ENCODE data around the gene CD276. TPM values are rescaled to one million over a fixed set of nuclear protein-coding genes. Genes with fewer than 3 reads are reported as not detected.

CD276 gene
- total RNA-seq, 1 donor from 2014 or later: 2.8 TPM

DNA sequence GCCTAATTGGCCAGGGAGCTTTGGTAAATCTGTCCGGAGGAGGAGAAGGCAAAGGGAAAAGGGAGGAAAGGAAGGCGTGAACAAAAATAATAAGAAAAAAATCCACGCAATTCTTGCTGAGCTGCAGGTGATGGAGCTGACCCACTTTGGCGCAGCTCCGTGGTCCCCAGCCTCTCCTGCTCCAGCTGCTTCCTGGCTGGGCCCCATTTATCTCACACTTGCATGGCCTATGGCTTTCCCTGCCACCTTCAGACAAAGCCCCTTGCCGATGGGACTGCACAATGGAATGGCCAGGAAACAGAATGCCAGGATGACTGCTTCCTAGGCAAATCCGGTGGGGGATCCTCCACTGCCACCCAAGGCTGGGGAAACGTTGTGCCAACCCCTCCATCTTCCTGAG is 62.1 kb downstream of the CD276 start:
- intact Hi-C loops (cut with micrococcal nuclease): no loop called here

GRCh38 chr15:73746883-73747282 is 62.7 kb downstream of the CD276 start:
- intact Hi-C loops (cut with micrococcal nuclease): no loop called here

GRCh38 chr15:73747847-73748590 is 63.8 kb downstream of the CD276 start:
- intact Hi-C loops (cut with micrococcal nuclease): no loop called here

DNA sequence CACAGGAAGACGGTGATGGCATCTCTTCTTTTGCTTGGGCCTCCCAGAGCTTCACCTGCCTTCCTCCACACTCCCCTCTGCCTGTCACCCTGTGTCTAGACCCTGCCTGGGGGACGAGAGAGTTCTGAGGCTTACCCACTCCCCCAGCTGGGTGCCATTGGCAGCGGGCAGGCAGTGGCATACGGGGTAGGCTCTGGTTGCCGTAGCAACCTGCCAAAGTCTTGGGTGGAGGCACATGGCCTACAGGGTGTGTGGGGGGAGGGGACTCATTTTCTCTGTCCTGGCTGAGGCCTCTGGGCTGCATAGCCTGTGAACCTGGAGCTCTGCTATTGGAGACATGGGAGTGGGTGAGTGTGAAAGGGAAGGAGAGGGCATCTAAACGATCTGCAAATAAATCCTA is 64.5 kb downstream of the CD276 start:
- intact Hi-C loops (cut with micrococcal nuclease): no loop called here

DNA sequence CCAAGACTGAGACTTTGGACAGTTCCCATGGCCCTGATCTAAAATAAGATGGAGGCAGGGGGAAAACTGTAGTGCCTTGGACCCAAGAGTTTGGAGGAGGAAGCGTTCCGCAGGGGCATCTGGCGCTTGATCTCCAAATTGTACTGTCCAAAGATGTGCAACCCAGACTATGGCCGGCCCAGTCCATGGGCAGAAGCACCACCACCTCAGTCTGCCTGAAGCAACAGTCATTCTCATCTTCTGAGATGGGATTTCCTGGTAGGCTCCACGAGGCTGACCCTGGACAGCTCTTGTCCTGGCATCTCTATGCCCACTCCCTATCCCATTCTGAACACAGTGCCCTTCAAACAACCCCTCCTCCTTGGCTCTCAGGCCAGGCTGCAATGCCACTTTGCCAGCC is 65.3 kb downstream of the CD276 start:
- intact Hi-C loops (cut with micrococcal nuclease): no loop called here

DNA sequence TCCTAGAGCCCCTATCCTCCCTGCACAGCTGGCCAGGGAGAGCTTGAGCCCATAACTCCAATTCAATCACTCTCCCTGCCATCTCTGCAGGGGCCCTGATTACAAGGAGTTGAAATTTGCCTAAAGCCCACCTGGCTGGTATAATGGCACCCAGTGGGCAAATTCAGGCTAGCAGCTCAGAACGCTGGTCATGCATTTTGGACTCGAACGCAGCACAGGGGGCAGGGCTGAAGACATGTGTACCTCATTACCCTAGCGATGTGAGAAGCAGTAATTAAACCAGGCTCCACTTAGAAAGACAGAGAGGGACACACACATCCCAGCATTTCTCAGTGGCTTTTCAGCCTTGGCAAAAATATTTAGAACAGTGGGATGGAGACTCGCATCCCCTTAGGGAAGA is 65.8 kb downstream of the CD276 start:
- intact Hi-C loops (cut with micrococcal nuclease): no loop called here

DNA sequence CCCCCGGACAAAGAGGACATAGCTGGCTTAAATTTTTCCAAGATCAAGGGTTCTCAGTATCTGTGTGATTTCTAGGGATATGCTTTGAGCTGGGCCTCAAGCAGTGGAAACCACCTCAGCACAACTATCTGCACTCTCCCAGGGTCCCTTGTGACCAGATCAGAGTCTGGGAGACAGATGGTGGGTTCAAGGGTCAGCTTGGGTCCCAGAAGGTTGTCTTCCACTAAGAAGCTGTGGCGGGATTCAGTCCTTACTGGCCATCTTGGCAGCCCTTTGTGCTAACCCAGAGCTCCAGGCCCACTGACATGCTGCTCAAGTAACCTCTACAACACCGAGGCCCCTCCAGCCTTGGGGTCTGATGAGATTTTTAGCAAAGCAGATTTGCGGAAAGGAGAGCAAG is 66.3 kb downstream of the CD276 start:
- intact Hi-C loops (cut with micrococcal nuclease): no loop called here

- intact Hi-C loops (cut with micrococcal nuclease): no loop called here
These were observed 66.8 kb downstream of the CD276 start for GRCh38 chr15:73750951-73751350.

DNA sequence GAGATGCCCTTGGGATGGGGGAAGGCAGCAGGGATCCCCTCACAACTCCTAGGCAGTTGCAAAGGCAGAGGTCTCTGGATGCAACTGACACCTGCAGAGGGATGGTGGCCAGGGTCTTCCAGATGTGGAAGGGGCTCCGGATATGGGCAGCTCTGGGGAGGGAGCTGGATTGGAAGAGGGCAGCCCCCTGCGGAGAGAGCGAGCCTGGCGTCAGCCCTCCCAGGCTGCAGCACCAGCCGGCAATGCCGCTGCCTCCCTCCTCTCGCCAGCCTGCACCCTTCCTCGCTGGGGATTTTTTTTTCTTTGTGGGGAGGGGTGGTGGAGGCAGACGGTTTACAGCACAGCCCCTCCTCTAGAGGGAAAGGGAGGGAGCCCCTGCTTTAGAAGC is 67.3 kb downstream of the CD276 start:
- intact Hi-C loops (cut with micrococcal nuclease): no loop called here

- intact Hi-C loops (cut with micrococcal nuclease): no loop called here
These were observed 68.0 kb downstream of the CD276 start for GRCh38 chr15:73751899-73752805.

- intact Hi-C loops (cut with micrococcal nuclease): no loop called here
These were observed 68.6 kb downstream of the CD276 start for GRCh38 chr15:73752806-73753193.

DNA sequence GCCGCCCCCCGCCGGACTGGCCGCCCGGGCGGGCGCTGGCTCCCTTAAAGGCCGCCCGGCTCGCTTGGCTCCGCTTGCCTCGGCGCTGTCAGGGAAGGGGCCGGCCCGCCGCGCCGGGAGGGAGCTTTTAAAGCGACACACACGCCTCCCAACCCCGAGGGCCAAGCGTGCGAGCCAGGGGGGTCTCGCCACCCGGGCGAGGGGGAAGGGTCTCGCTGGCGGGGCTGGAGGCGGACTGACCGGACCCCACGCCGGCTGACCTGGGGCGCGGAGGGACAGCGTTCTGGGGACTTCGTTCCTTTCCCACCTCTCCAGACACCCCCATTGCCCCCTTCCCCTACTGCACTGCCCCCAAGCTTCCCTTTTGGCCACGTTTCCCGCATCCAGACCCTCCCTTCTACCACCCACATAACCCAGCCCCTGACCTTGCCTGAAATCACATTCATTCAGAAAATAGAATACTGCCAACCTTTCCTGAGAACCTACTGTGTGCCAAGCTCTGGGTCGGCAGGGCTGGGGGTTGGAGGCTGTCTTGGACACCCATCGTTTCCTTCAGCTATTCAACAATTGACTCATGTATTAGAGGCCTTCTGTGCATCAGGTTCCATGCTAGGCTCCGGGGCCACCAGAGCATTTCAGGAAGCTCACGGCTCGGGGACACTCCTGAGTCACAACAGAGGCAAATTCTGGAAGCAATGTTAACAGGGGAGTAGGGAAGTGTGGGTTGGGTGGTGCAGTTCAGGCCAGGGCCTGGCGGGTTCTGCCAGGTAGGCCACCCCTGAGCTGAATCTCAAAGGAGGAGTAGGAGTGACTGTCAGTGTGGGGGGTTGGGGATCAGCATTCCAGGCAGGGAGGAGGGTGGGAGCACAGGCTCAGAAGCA is 69.3 kb downstream of the CD276 start, which contains the start of gene INSYN1:
INSYN1 (minus strand) TSS at position 102 of the 881 bp plus-strand sequence. CDS start 2,221 bp downstream, outside the sequence.
- intact Hi-C loops (cut with micrococcal nuclease): no loop called here

- intact Hi-C loops (cut with micrococcal nuclease): no loop called here
These were observed 70.3 kb downstream of the CD276 start for GRCh38 chr15:73754461-73754860.

GRCh38 chr15:73755481-73755880 is 71.3 kb downstream of the CD276 start:
- intact Hi-C loops (cut with micrococcal nuclease): no loop called here

GRCh38 chr15:73755946-73756345 is 71.8 kb downstream of the CD276 start:
- intact Hi-C loops (cut with micrococcal nuclease): no loop called here

- intact Hi-C loops (cut with micrococcal nuclease): no loop called here
These were observed 72.2 kb downstream of the CD276 start for GRCh38 chr15:73756390-73756789.

DNA sequence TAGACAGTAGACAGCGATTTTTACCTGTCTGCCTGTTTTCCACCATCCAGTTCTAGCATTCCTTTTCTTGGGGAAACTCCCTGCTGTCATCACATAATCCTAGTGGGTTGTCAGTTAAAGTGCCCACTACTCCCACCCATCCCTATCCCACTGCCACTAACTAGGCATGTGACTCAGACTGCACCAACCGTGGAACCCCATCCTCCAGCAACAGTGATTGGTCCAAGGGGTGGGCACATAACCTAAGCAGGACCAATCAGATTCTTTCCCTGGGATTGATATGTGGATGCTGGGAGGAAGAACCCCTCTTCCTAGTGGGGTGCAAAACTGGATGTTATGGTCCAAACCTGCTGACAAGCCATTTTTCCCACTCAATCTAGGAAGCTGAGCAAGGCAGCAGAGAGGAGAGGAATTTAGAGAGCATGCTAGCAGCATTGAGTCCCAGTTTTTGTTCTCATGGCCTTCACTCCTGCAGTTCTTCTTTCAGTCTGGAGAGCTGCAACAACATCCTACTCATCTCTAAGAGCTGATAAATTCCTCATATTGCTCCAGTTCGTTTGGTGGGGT is 72.8 kb downstream of the CD276 start:
- intact Hi-C loops (cut with micrococcal nuclease): no loop called here

DNA sequence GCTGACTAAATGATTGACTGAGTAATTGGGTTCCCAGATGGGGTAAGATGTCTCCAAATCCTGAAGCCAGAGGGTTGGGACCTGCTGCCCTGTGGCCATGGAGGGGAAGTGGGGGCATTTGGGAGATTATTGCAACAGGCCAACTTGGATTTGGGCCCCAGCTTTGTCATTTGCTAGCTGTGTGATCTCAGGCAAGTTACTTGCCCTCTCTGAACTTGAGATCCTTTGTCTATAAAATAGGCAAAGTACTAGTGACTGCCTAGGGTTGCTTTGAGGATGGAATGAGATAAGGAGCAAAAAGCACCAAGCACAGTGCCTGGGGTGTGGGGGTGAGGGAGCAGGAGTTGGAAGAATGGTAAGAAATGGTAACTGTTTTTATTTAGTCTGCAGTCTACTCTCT is 73.4 kb downstream of the CD276 start:
- intact Hi-C loops (cut with micrococcal nuclease): no loop called here

DNA sequence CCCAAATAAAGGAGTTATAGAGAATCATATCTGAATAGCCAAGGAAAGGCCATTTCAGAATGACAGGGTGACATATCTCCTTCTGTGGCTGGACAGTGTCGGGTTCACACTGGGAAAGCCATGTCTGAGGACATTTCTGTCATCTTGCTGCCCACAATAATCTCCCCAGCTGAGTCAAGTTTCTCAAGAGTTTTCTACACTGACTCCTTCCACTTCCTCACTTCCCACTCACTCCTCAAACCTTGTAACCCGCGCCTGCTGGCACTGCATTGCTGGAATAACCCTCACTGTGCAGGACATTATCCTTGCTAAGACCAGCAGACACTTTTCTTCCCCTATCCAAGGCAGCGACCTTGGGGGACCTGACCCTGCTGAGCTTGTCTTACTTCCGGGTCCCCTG is 74.3 kb downstream of the CD276 start:
- intact Hi-C loops (cut with micrococcal nuclease): no loop called here

GRCh38 chr15:73760330-73761329 is 76.4 kb downstream of the CD276 start:
- intact Hi-C loops (cut with micrococcal nuclease): no loop called here
